Natural killer cell (primary cell): ENCODE data around the gene COLQ. TPM values are rescaled to one million over a fixed set of nuclear protein-coding genes. Genes with fewer than 3 reads are reported as not detected.

Experiments used
- ATAC-seq, 3 donors: fragments of 150-1000 bp in 2 of 3; fragments of 200-7000 bp in 1 of 3; cut with Tn5 transposase; 1 replicate in 1 of 3; 2 replicates in 2 of 3; pipeline ENCODE4 v1.10.0; 2021; ENCODE audit warnings: mild to moderate bottlenecking in 2 of 3, moderate library complexity in 2 of 3
- DNase-seq, 2 donors: peaks; one replicate each; pipeline versions ENCODE4 v3.0.0 to v3.0.0-alpha.2; 2013 to 2021; ENCODE audit warnings: mixed read lengths in 1 of 2
- H3K27ac ChIP-seq: one replicate; pipeline ENCODE4 v1.5.1; 2013; ENCODE audit warnings: mild to moderate bottlenecking, low read length
- H3K27me3 ChIP-seq: one replicate; pipeline ENCODE4 v1.6.1; 2013; ENCODE audit warnings: low read length; ENCODE audit not compliant: control insufficient read depth, insufficient read depth
- H3K36me3 ChIP-seq: one replicate; pipeline ENCODE4 v1.6.1; 2013; ENCODE audit warnings: low read length; ENCODE audit not compliant: control insufficient read depth, insufficient read depth
- H3K4me1 ChIP-seq: one replicate; pipeline ENCODE4 v1.6.1; 2013; ENCODE audit warnings: low read length; ENCODE audit not compliant: control insufficient read depth, insufficient read depth
- H3K4me3 ChIP-seq: one replicate; pipeline ENCODE4 v1.5.1; 2013; ENCODE audit warnings: low read length
- H3K9me3 ChIP-seq: one replicate; pipeline ENCODE4 v1.6.1; 2013; ENCODE audit warnings: low read length; ENCODE audit not compliant: control insufficient read depth, insufficient read depth
- H3K27ac Mint-ChIP-seq, 2 donors: one replicate each; pipeline ENCODE4 v1.8.0; 2022; ENCODE audit warnings: mild to moderate bottlenecking in 2 of 2, mixed read lengths in 2 of 2, moderate library complexity in 1 of 2
- H3K27me3 Mint-ChIP-seq, 2 donors: one replicate each; pipeline ENCODE4 v1.8.0; 2022; ENCODE audit warnings: low read depth in 2 of 2, mixed read lengths in 2 of 2
- H3K36me3 Mint-ChIP-seq: one replicate; pipeline ENCODE4 v1.8.0; 2022; ENCODE audit warnings: mixed read lengths
- H3K4me1 Mint-ChIP-seq, 2 donors: one replicate each; pipeline ENCODE4 v1.8.0; 2022; ENCODE audit warnings: mixed read lengths in 2 of 2
- H3K4me3 Mint-ChIP-seq: one replicate; pipeline ENCODE4 v1.8.0; 2022; ENCODE audit warnings: mild to moderate bottlenecking, moderate library complexity, mixed read lengths
- H3K9me3 Mint-ChIP-seq, 2 donors: one replicate each; pipeline ENCODE4 v1.8.0; 2022; ENCODE audit warnings: mixed read lengths in 2 of 2
- WGBS: methylation state at CpG from one replicate; pipeline ENCODE4 v1.1.7; 2013; ENCODE audit warnings: missing lambda C conversion rate; ENCODE audit not compliant: insufficient coverage; 5-methylcytosine and 5-hydroxymethylcytosine counted together
- intact Hi-C: fragments of 100-400 bp; cut with micrococcal nuclease; formaldehyde crosslinking; loops from one replicate; pipeline ENCODE4 v1.14.2; 2022
- total RNA-seq, 4 donors: library from RNA; stranded (reverse); fragments of 120-200 nt in 1 of 4; gene quantifications; one replicate each; pipeline versions ENCODE4 v1.2.3 to v1.2.4, GENCODE V29; 2013 to 2022
- TF ChIP-seq, protein P1 (sequence below): fragments of 200-600 bp; IDR thresholded peaks from one replicate; pipeline ENCODE4 v1.8.0; 2022; ENCODE audit warnings: antibody characterized with exemption

COLQ gene
- total RNA-seq, 3 donors from 2014 or later (not counting 1 experiment from before 2014, with no cell fraction given), result 37.7 to 60.7 (median 55.8) TPM

DNA sequence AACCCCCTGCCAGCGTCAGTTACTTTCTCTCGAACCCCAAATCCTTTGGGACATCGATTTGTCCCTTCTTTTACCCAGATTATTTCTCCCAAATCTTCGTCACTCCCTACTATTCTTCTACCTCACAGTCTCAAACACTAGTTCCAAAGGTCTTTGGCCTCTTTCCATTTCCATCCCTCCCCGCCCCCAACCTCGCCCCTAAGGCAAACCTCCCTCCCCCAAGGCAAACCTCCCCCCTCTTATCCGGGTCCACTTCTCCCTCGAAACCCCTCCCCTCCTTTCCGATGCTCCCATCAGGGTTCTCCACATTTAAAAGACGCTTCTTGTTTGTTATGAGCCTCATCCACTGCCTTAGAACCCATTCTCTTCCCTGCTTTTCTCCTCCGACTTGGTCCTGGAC, 93.5 kb downstream of the COLQ start:
- no peaks in the 10 kb centered on the region for H3K27me3 Mint-ChIP-seq
- no peaks in the 10 kb centered on the region for H3K27me3 ChIP-seq
- H3K4me1 ChIP-seq, result peaks cover 23% of the 10 kb centered on the region
- H3K36me3 Mint-ChIP-seq, result peaks cover under 1% of the 10 kb centered on the region
- H3K4me3 Mint-ChIP-seq, result peak overlapping the region; percentile 98
- intact Hi-C loops, result loop anchor here (1.0 kb wide), 2 partner anchors 50 to 129 kb away; no protein-coding TSS in a partner anchor
- H3K27ac Mint-ChIP-seq, result peak overlapping the region; percentile 96 to 97
- DNase-seq (no peak), ATAC-seq (no peak)
- no peaks in the 10 kb centered on the region for H3K9me3 ChIP-seq
- peaks cover 44% of the 10 kb centered on the region for H3K36me3 ChIP-seq
- no peaks in the 10 kb centered on the region for H3K9me3 Mint-ChIP-seq
- peaks cover 56 to 61% of the 10 kb centered on the region in 2 donors for H3K4me1 Mint-ChIP-seq
- peak overlapping the region; percentile 80 for H3K27ac ChIP-seq
- H3K4me3 ChIP-seq, result peak overlapping the region; percentile 97
- WGBS, result under 1% methylated on average over 11 of the region's 11 CpGs
- TF ChIP-seq, protein P1, sequence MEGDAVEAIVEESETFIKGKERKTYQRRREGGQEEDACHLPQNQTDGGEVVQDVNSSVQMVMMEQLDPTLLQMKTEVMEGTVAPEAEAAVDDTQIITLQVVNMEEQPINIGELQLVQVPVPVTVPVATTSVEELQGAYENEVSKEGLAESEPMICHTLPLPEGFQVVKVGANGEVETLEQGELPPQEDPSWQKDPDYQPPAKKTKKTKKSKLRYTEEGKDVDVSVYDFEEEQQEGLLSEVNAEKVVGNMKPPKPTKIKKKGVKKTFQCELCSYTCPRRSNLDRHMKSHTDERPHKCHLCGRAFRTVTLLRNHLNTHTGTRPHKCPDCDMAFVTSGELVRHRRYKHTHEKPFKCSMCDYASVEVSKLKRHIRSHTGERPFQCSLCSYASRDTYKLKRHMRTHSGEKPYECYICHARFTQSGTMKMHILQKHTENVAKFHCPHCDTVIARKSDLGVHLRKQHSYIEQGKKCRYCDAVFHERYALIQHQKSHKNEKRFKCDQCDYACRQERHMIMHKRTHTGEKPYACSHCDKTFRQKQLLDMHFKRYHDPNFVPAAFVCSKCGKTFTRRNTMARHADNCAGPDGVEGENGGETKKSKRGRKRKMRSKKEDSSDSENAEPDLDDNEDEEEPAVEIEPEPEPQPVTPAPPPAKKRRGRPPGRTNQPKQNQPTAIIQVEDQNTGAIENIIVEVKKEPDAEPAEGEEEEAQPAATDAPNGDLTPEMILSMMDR, result no peak

DNA sequence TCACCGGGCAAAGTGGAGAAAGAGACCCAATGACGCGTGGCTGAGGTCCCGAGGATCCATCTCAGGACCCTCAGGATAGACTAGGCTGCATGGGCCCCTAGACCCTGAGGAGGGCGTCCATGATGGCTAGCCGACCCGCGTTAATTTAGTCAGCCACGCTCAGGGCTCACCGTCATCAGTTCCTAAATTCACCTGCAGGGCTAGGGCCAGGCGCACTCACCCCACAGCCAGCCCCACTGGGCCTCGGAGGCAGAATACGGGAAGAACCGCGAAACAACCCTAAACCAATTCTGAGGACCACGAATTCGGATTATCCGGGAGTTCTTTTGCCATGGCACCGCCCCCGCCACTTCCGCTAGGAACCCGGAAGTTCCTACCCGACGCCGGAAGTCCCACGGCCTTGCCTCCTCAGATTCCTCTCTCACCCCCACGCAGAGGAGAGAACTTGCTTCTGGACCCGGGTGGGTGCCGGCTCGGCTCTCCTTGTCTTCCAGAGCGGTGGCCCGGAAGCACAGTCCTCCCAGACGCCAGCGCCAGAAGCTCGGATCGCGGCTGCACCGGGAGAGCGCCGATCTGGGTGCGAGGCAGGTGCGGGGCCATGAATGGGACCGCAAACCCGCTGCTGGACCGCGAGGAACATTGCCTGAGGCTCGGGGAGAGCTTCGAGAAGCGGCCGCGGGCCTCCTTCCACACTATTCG, 94.2 kb downstream of the COLQ start, which contains the start of the genes EAF1 and METTL6:
Gene EAF1, plus strand, starts transcription at position 417 of the 699 bp plus-strand sequence. Its CDS starts 182 bp downstream, at position 599.
Gene METTL6, minus strand, starts transcription at position 363 of the 699 bp plus-strand sequence. CDS start 1,033 bp downstream, outside the sequence.
- no peaks in the 10 kb centered on the region for H3K9me3 Mint-ChIP-seq
- Histone ChIP-seq H3K9me3 (no peaks in the 10 kb centered on the region), H3K4me1 (peaks cover 23% of the 10 kb centered on the region), H3K27ac (peak within 1 kb of the TSS; percentile 80), H3K27me3 (no peaks in the 10 kb centered on the region), H3K4me3 (peak within 1 kb of the TSS; percentile 97), H3K36me3 (peaks cover 39% of the 10 kb centered on the region)
- WGBS, result under 1% methylated on average over 52 of the region's 52 CpGs
- H3K27me3 Mint-ChIP-seq, result no peaks in the 10 kb centered on the region
- TF ChIP-seq, protein P1, result peak; percentile 29
- intact Hi-C loops, result loop anchor here (1.0 kb wide), 2 partner anchors 49 to 130 kb away; no protein-coding TSS in a partner anchor
- peak within 1 kb of the TSS; percentile 98 for H3K4me3 Mint-ChIP-seq
- ATAC-seq (peak; percentile 76 to 89 (median 84)), DNase-seq (peak; percentile 78 to 90)
- peak within 1 kb of the TSS; percentile 96 to 97 for H3K27ac Mint-ChIP-seq
- H3K4me1 Mint-ChIP-seq, result peaks cover 56 to 61% of the 10 kb centered on the region in 2 donors
- no peaks in the 10 kb centered on the region for H3K36me3 Mint-ChIP-seq

DNA sequence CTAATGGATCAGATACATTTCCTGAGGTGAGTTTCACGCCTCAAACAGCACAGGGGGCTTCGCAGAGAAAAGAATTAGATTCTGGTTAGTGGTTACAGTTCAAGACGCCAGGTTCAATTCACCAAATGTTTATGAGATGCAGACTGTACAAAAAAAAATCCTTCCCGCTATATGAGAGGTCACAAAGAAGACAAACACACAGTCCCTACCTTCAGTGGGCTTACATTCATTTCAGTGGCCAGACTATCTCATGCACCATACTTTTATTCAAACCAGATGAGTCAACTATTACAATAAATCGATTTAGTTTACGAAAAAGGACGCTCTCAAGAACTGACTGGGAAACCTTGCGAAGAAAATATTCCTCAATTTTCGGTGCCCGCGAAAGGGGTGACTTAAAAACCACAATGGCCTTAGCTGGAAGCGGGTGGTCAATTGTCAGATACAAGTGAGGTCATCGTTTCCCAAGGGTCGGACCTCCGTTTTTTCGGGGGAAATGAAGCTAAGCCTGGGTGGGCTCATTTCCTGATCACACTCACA, 94.9 kb downstream of the COLQ start:
- no peaks in the 10 kb centered on the region for H3K36me3 Mint-ChIP-seq
- no peaks in the 10 kb centered on the region for H3K27me3 ChIP-seq

More for the DNA sequence above, 94.9 kb downstream of the COLQ start:
- peaks cover 50 to 55% of the 10 kb centered on the region in 2 donors for H3K4me1 Mint-ChIP-seq
- Histone ChIP-seq H3K9me3 (no peaks in the 10 kb centered on the region), H3K4me3 (peak overlapping the region; percentile 97), H3K36me3 (peaks cover 38% of the 10 kb centered on the region), H3K4me1 (peaks cover 23% of the 10 kb centered on the region), H3K27ac (peak overlapping the region; percentile 80)
- no peaks in the 10 kb centered on the region for H3K9me3 Mint-ChIP-seq
- ATAC-seq, result no peak
- TF ChIP-seq, protein P1, result no peak
- WGBS, result 52% methylated on average over 16 of the region's 16 CpGs
- no peak for DNase-seq
- H3K27ac Mint-ChIP-seq, result peak overlapping the region; percentile 96 to 97
- H3K27me3 Mint-ChIP-seq, result no peaks in the 10 kb centered on the region
- intact Hi-C loops, result loop anchor here (1.0 kb wide), 2 partner anchors 48 to 131 kb away; no protein-coding TSS in a partner anchor
- peak overlapping the region; percentile 98 for H3K4me3 Mint-ChIP-seq
